ENCODE data around the gene FLRT1. TPM values are rescaled to one million over a fixed set of nuclear protein-coding genes. Genes with fewer than 3 reads are reported as not detected.

Gene FLRT1
- polyA plus RNA-seq, 3 donors, result 3.3 to 4.0 (median 3.4) TPM

GRCh38 chr11:64064374-64065140 is 28.8 kb downstream of the FLRT1 start:
- no peak for DNase-seq

GRCh38 chr11:64065141-64065465 is 29.4 kb downstream of the FLRT1 start:
- no peak for DNase-seq

- no peak for DNase-seq
Observed at GRCh38 chr11:64065712-64066111, 30.0 kb downstream of the FLRT1 start.

- DNase-seq, result no peak
Observed at GRCh38 chr11:64067230-64067993, 31.7 kb downstream of the FLRT1 start.

- no peak for DNase-seq
Observed at GRCh38 chr11:64068705-64069400, 33.1 kb downstream of the FLRT1 start.

- no peak for DNase-seq
Observed at GRCh38 chr11:64069401-64070313, 33.9 kb downstream of the FLRT1 start.

- DNase-seq, result no peak
Observed at GRCh38 chr11:64070314-64070681, 34.6 kb downstream of the FLRT1 start.

- DNase-seq, result no peak
Observed at GRCh38 chr11:64071849-64072248, 36.1 kb downstream of the FLRT1 start.

GRCh38 chr11:64072403-64072802 is 36.7 kb downstream of the FLRT1 start:
- DNase-seq, result no peak

- DNase-seq, result no peak
Observed at GRCh38 chr11:64072871-64073270, 37.1 kb downstream of the FLRT1 start.

- no peak for DNase-seq
Observed at GRCh38 chr11:64073542-64073941, 37.8 kb downstream of the FLRT1 start.

GRCh38 chr11:64074239-64074638 is 38.5 kb downstream of the FLRT1 start:
- DNase-seq, result no peak

GRCh38 chr11:64076758-64077157 is 41.0 kb downstream of the FLRT1 start:
- DNase-seq, result no peak

GRCh38 chr11:64077607-64078006 is 41.9 kb downstream of the FLRT1 start:
- no peak for DNase-seq

GRCh38 chr11:64078284-64078683 is 42.6 kb downstream of the FLRT1 start:
- no peak for DNase-seq

GRCh38 chr11:64078905-64079304 is 43.2 kb downstream of the FLRT1 start:
- no peak for DNase-seq

- DNase-seq, result no peak
Observed at GRCh38 chr11:64080390-64080789, 44.7 kb downstream of the FLRT1 start.

GRCh38 chr11:64081745-64082442 is 46.2 kb downstream of the FLRT1 start:
- DNase-seq, result no peak

GRCh38 chr11:64083398-64084080 is 47.8 kb downstream of the FLRT1 start:
- DNase-seq, result no peak

GRCh38 chr11:64084146-64084950 is 48.6 kb downstream of the FLRT1 start:
- no peak for DNase-seq

Data from renal pelvis (tissue), 4 donors.